HG03025 (cell line): ENCODE measurements around the gene ARHGEF10L.
"Not testable (repeated sequence)": the region's sequence is repeated elsewhere in the genome, so short reads cannot be mapped to it uniquely, and the experiment has no call there.

Source experiments
- ATAC-seq: cut with Tn5 transposase; IDR thresholded peaks from one replicate; pipeline ENCODE4 v1.9.1; 2021; ENCODE audit warnings: mild to moderate bottlenecking, moderate library complexity; ENCODE audit not compliant: unreplicated experiment, low FRiP score

ARHGEF10L gene

GRCh38 chr1:17725811-17726582, 186.5 kb downstream of the ARHGEF10L start:
- ATAC-seq = no peak

GRCh38 chr1:17728123-17728712, 188.7 kb downstream of the ARHGEF10L start:
- ATAC-seq = no peak

- ATAC-seq = no peak
Measured at GRCh38 chr1:17729248-17729647, 189.8 kb downstream of the ARHGEF10L start.

GRCh38 chr1:17729909-17730308, 190.4 kb downstream of the ARHGEF10L start:
- ATAC-seq = no peak

- no peak for ATAC-seq
Measured at GRCh38 chr1:17731460-17731859, 192.0 kb downstream of the ARHGEF10L start.

- no peak for ATAC-seq
Measured at GRCh38 chr1:17732475-17732874, 193.0 kb downstream of the ARHGEF10L start.

GRCh38 chr1:17733661-17734060, 194.2 kb downstream of the ARHGEF10L start:
- no peak for ATAC-seq

- no peak for ATAC-seq
Measured at GRCh38 chr1:17734609-17735008, 195.1 kb downstream of the ARHGEF10L start.

- ATAC-seq = no peak
Measured at GRCh38 chr1:17735348-17735747, 195.8 kb downstream of the ARHGEF10L start.

GRCh38 chr1:17735793-17736192, 196.3 kb downstream of the ARHGEF10L start:
- no peak for ATAC-seq

GRCh38 chr1:17736625-17737024, 197.1 kb downstream of the ARHGEF10L start:
- ATAC-seq = no peak

- no peak for ATAC-seq
Measured at GRCh38 chr1:17739050-17739449, 199.6 kb downstream of the ARHGEF10L start.

- ATAC-seq = no peak
Measured at GRCh38 chr1:17741052-17741451, 201.6 kb downstream of the ARHGEF10L start.

- no peak for ATAC-seq
Measured at GRCh38 chr1:17742583-17742982, 203.1 kb downstream of the ARHGEF10L start.

- no peak for ATAC-seq
Measured at GRCh38 chr1:17743008-17743647, 203.6 kb downstream of the ARHGEF10L start.

- no peak for ATAC-seq
Measured at GRCh38 chr1:17743925-17744324, 204.4 kb downstream of the ARHGEF10L start.

- ATAC-seq = no peak
Measured at GRCh38 chr1:17744666-17745478, 205.4 kb downstream of the ARHGEF10L start.

- no peak for ATAC-seq
Measured at GRCh38 chr1:17745479-17745955, 206.0 kb downstream of the ARHGEF10L start.

- ATAC-seq = not testable (repeated sequence)
Measured at GRCh38 chr1:17746281-17746680, 206.8 kb downstream of the ARHGEF10L start.

- ATAC-seq = no peak
Measured at GRCh38 chr1:17746920-17747319, 207.4 kb downstream of the ARHGEF10L start.
